Cardiac fibroblast (primary cell): Measurements from ENCODE around the gene RUNX2.
"Not testable (repeated sequence)": the region's sequence is repeated elsewhere in the genome, so short reads cannot be mapped to it uniquely, and the experiment has no call there.

ENCODE experiments used
- DNase-seq, 2 donors: peaks; one replicate each; pipeline versions ENCODE4 v3.0.0 to v3.0.0-alpha.2; 2010; ENCODE audit warnings: low read depth in 2 of 2
- H3K4me3 ChIP-seq, 2 donors: replicated peaks in 1 of 2; 1 replicate in 1 of 2; 2 replicates in 1 of 2; pipeline ENCODE4 v1.5.1; 2011; ENCODE audit warnings: low read depth in 2 of 2, low read length in 2 of 2, mild to moderate bottlenecking in 2 of 2, moderate library complexity in 1 of 2
- TF ChIP-seq, protein P1 (sequence below): IDR thresholded peaks from one replicate; pipeline ENCODE4 v1.5.1; 2011; ENCODE audit warnings: low read depth, mild to moderate bottlenecking, low read length, inconsistent platforms

RUNX2 gene

DNA sequence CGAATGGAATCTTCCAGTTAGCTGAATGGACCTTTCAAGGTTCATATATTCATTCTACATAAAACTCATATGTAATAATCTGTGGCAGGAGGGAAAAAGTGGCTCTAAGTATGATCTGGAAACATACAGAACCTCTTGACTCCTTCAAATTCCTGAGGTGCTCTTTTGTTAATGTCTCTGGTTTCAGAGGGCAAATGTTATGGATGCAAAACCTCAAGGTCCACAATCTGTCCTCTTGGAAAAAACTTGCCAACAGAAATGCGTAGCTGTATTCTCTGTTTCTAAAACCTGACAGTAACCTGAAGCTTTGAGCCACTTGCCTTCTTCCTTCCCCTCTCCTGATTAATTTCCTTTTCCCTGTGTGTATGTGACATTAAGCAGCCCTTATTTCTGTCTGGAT, 130.5 kb downstream of the RUNX2 start:
- DNase-seq: no peak
- TF ChIP-seq, protein P1, sequence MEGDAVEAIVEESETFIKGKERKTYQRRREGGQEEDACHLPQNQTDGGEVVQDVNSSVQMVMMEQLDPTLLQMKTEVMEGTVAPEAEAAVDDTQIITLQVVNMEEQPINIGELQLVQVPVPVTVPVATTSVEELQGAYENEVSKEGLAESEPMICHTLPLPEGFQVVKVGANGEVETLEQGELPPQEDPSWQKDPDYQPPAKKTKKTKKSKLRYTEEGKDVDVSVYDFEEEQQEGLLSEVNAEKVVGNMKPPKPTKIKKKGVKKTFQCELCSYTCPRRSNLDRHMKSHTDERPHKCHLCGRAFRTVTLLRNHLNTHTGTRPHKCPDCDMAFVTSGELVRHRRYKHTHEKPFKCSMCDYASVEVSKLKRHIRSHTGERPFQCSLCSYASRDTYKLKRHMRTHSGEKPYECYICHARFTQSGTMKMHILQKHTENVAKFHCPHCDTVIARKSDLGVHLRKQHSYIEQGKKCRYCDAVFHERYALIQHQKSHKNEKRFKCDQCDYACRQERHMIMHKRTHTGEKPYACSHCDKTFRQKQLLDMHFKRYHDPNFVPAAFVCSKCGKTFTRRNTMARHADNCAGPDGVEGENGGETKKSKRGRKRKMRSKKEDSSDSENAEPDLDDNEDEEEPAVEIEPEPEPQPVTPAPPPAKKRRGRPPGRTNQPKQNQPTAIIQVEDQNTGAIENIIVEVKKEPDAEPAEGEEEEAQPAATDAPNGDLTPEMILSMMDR: no peak
- no peak overlapping the region for H3K4me3 ChIP-seq

DNA sequence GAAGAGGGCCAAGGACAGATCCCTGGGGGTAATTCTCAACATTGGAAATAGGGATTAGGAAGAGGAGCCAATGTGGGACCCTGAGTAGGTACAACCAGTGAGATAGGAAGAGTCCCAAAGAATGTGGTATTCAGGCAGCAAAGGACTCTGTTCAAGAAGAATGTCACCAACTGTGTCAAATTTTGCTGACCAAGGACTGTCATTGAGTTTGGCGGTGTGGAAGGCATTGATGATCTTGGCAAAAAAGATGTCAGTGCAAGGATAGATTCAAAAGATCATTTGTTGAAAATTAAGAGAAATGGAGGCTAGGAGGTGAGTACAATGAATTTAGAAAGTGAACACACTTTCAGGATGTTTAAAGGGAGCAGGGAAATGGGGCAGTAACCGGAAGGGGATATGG, 132.0 kb downstream of the RUNX2 start:
- no peak for DNase-seq
- TF ChIP-seq, protein P1: no peak
- no peak overlapping the region for H3K4me3 ChIP-seq

DNA sequence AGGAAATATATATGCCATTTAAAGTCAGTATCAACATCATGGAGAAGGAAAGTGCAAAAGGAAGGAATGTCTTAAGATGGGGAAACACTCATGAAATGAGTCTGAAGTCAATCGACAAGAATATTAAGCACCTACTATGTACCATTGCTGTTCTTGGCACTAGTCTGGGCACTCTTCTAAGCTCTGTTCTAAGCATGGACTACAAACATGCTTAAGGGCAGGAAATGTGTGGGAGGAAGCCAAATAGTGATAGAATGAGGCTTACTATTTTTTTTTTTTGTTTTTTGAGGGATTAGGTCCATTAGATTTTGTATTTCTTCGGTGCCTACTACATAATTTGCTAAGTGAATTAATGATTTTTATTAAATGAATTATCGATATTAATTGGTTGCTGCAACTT, 133.4 kb downstream of the RUNX2 start:
- no peak overlapping the region for H3K4me3 ChIP-seq
- peak; percentile 39 to 42 for DNase-seq
- TF ChIP-seq, protein P1: no peak

DNA sequence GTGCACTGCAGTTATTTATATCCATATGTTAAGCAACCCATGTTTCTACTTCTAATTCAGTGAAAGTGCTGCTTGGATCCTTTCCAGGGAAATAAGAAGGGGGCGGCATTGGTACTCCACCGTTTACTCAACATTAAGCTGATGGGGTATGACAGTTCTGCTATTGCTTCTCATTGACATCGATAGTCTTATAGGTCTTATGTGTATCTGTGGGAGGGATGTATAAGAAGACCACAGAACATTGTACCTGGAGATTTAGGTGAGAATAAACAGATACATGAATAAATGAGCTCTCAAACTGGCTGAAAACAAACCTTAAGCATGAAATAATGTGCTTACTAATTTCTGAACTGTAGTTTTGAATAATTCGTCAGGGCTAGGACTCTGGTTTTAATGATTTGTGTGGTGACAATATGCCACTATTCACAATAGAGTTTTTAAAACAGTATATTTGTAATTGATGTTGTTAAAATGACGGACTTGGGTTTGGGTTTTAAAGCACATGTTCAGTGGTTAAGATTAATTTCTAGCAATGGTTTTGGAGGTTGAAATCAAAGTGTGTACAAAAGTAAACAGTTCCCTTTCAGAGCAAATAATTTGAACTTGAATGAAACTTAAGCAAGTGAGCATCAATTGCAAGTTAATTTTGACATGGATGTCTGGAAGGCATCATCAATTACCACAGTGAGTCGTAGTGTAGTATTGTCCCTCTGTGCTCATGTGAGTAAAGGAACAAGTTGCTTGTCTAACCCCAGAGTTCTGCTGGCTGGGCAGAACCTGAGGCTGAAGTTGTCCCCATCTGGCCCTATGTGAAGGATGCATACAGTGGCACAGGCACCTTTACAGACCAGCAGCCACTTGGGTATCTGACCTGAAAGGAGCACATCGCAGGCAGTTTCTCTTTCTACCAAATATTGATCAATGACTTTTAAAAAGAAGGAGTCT, 134.3 kb downstream of the RUNX2 start:
- no peak overlapping the region for H3K4me3 ChIP-seq
- no peak for DNase-seq
- TF ChIP-seq, protein P1: no peak

DNA sequence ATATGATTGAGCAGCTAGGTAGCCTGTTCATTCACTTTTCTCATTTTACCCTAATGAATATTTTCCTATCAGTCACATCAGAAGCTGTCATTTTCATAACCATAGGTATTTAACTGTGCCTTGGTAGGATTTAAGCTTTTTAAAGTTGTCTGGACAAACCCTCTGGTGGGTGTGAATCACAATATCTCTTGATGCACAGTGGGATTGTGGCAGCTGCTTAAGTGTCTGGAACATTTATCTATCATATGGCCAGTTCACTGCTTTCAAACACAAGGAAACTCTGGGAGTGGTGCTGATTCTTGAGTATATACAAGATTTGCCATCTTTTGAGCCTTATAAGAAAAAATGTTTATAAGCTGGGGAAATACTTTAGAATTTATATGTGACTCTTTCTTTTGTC, 136.6 kb downstream of the RUNX2 start:
- no peak for DNase-seq
- TF ChIP-seq, protein P1: no peak
- H3K4me3 ChIP-seq: no peak overlapping the region

DNA sequence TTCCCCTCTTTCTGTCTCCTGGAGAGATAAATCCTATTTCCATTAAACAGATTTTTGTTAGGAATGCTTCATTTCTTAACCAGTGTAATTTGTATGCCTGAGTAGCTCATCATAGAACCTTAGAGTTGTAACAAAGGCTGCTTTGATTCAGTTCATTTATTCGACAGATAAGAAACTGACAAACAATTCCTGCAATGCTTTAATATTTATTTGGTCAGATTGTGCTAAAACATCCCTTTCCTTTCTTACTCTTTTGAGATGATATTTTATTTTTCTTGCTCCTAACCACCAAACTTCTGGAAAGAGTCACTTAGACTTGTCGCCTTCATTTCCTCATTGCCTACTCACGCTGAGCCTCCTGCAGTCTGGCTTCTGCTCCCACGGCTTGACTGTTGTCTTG, 138.6 kb downstream of the RUNX2 start:
- DNase-seq: no peak
- no peak overlapping the region for H3K4me3 ChIP-seq
- TF ChIP-seq, protein P1: no peak

DNA sequence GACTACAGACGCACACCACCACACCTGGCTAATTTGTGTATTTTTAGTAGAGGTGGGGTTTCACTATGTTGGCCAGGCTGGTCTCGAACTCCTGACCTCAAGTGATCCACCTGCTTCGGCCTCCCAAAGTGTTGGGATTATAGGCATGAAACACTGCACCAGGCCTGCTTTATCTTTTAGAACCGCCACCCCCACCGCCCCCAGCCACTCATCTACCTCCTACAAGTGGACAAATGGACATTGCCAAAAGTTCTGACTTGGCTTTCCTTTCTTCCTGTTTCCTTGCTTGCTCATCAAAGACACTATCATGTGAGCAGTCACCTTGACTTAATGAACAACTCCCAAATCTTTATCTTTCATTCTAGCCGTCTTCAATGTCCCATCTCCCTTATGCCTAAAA, 139.3 kb downstream of the RUNX2 start:
- DNase-seq, H3K4me3 ChIP-seq: not testable (repeated sequence)
